HG02759 (cell line): ENCODE measurements around the gene FRK.
"Not testable (repeated sequence)": the region's sequence is repeated elsewhere in the genome, so short reads cannot be mapped to it uniquely, and the experiment has no call there.

Experiments used
- ATAC-seq: cut with Tn5 transposase; IDR thresholded peaks from one replicate; pipeline ENCODE4 v1.9.1; 2021; ENCODE audit warnings: mild to moderate bottlenecking, moderate library complexity; ENCODE audit not compliant: unreplicated experiment

The FRK gene

DNA sequence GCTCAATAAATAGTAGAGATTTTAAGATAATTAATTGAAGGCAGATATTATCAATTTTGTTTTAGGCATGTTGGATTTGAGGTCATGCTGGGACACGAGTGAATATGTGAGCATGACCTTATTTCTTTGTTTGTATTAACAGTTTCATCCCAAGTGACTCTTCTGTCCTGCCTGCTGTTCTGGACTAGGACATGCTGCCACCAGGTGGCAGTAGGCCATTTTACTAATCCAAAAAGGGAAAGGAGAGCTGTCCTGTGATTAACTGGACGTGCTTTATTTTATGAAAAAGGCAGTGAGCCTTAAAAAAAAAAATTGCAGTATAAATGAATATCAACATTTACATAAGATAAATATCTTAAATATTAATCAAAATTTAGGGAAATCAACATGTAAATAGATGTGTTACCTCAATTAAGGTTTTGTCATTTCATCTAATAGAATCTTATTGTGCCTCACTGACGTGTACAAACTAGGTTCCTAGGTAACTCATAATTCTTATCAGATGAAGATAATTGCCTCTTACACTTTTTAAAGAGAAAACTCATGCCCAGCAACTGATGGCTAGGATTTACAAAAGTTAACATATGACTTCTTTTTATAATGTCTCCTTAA, 49.8 kb downstream of the FRK start:
- ATAC-seq, result peak; percentile 29

DNA sequence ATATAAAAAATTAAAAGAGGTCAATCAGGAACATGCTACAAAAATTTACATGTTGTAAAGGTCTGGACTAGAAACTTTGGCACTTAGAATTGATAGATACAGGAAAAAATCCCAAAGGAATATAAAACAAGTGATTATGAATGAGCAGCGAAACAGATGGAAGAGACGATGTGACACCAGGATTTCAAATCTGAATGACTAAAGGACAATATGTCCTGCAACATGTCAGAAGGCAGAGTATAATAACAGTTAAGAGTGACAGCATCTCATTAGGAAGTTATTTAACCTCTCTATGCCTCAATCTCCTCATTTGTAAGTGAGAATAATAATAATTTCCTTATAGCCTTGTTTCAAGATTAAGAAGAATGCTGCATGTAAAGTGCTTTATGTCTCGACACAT, 50.3 kb downstream of the FRK start:
- no peak for ATAC-seq

DNA sequence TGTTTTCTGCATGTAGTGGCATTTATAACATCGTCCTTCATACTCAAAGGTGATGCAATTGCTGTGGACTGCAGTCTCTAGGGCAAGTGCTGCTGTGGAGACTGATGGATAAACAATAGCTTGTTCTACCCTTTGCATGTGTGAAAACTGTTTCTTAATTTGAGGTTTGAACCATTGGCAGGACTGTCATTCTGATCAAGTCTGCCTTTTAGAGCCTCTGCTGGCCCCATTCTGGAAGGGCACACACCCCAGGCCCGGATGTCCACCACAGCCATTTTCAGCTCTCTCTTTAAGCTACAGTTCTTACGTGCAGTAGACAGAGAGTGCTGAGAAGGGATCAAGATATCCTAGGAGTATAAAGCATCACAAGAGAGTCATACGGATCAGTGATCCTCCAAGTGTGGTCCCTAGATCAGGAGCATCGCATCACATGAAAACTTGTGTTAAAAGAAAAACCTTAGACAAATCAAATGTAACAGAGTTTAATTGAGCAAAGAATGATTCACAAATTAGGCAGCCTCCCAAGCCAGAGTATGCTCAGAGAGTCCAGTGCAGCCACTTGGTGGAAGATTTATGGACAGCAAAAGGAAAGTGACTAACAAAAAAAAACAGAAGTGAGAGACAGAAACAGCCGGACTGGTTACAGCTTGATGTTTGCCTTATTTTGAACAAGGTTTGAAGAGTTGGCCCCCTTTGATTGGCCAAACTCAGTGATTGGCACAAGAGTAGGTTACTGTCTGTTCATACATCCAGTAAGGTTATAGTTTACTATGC, 52.0 kb downstream of the FRK start:
- peak; percentile 57 for ATAC-seq

DNA sequence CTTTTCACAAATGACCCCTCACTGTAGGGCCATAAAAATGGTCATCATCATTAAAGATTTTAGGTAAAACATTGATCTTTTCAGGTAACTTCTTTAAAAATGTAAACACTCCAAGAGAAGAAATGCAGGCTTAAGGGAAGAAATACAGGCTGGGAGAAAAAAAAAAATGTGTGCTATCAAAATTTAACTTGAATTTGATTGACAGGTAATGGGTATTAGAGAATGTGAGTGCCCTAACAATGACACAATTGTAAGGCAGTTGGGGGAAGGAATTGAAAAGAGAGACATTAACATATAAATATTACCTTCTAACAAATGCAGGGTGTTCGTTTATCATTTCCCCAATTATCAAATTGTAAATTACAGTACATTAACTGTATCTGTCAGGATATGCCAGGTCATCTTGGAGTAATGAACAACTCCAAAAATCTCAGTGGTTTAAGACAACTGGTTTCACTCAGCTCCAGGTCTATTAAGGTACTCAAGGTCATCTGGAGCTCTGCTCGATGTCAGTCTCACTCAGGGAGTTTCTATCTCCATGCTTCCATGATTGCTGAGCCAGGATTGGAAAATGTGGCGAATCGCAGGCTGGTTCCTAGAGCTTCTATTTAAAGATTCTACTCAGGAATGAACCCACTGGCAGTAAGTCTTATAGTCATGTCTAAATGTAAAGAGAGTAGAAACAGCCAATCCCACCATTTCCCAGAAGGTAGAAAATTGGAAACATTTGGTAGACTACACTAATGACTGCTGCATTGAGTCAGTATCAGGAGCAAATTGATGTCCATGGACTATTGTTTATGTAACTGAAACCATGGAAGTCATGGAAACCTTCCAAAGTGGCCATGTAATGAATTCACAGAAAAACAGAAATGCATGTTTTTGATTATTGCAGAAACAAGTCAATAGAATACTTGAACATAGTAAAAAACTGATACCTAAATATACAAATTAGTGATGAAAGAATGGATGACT, 55.6 kb downstream of the FRK start:
- ATAC-seq, result no peak

DNA sequence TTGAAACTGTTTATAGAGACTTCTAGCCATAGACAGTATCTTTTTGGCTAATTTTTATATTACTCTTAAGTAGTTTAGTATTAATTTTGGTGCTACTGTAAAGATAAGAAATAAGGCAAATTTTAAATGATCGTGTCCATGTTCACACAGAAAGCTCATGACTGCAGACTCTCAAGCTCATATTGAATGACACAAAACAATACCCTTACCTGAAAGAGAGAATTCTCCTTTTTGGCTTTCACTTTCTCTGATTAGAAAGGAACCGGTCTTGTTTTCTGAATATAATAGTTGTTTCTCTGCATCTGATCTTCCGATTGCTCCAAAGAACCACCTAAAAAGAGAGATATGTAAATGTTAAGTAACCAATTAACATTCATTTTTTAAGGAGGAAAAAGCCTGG, 57.0 kb downstream of the FRK start:
- ATAC-seq, result peak; percentile 85

DNA sequence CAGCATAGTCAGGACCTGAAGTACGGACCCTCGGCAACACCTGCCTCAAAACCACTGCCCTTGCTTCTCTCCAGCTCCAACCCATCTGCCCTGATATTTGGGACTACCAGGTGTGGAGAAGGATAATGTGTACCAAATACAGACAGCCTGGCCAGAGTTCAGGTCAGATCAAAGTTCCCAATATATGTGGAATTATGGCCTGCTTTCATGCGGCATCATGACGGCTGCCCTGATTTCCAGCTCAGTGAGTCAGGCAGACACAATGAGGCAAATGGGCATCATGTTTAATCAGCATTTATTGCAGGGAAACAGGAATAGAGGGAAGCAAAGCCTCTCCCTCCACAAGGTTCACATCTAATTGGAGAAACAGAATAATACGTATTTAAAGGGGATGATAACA, 57.9 kb downstream of the FRK start:
- ATAC-seq, result no peak

DNA sequence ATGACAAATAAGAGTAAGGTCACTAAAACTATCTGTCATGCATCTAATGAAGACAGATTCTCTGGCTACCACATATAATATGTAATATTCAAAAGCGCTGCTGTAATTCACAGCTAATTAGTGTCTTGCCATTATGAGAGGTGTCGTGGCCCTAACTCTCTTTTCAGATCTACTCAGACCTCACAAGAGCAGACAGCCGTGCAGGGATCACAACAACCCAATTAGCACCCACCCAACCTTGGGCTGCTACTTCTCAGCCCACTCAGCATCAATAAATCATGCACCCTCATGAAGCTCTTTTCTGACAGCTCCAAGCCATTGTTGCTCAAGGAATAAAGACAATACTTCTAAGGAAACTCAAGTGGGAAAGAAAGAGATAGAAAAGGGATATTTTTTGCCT, 61.5 kb downstream of the FRK start:
- no peak for ATAC-seq

DNA sequence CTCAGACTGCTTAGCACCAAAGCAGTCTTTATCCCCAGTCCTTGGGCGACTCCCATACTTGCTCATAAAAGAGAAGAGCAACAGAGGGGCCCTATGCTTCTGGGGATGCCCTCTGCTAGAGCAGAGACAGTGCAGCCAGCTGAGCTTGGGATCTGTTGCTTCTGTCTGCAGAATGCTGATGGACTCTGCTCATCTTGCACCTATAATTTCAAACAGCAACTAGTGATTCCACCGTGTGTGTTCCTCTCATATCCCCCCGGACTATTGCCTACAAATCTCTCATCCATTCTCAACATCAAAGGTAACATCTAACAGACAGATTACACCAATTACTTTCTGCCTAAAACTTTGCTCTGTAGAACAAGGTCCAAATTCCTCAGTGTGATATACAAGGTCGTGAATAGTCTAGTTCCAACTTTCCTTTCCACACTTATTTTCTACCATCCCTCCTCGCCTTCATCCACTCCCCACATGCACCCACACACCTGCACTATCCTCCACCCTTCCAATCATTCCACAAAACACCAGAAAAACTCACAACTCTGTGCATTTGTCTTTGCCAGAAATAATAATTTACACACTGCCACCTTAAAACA, 62.6 kb downstream of the FRK start:
- ATAC-seq, result no peak

DNA sequence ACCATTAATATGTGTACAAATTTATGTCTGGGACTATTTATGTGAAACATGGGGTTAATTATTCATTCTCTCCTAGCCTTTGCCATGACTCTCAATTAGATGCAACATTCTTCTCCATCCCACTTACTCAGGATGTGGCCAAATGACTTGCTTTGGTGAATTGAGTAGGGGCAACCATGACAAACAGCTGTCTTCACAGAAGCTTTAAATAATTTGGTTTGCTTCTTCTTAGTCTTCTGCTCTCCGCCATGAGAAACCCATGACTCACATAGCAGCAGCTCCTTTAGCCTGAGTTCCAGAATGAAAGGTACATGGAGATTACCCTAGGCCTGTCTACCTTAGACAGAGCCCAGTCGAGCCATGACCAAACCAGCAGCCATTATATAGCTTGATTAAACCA, 74.7 kb downstream of the FRK start:
- no peak for ATAC-seq

DNA sequence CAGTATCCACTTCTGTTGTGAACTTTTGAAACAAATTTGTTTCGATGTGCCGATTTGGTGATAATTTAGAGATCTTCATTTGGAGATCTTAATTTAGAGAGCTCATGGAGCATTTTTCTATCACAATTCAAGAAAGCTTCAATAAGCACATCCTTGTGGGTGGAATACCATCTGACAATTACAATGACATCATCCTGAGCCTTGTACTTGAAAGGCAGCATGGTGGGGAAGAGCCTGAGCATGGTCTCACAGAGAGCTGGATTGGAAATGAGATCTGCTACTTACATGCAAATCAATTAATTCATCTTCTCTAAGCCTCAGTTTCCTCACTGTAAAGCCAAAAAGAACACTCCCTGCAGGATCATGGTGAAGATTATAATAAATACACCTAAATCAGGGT, 75.9 kb downstream of the FRK start:
- ATAC-seq, result no peak

DNA sequence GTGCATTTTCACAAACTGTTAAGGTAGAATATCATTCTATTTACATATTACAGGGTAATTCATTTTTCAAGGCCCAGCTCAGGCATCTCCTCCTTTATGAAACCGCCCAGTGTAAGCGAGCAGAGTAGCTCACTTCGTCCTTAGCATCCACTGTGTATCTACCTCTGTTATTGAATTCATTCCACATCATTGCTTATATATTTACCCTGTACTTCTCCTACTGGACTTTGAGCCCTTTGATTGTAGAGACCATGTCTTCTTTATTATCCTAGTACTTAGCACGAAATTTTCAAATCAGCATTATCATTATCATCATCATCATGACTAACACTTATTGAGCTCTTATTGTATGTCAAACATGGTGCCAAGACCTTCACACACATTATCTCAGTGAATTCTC, 76.7 kb downstream of the FRK start:
- ATAC-seq, result no peak

DNA sequence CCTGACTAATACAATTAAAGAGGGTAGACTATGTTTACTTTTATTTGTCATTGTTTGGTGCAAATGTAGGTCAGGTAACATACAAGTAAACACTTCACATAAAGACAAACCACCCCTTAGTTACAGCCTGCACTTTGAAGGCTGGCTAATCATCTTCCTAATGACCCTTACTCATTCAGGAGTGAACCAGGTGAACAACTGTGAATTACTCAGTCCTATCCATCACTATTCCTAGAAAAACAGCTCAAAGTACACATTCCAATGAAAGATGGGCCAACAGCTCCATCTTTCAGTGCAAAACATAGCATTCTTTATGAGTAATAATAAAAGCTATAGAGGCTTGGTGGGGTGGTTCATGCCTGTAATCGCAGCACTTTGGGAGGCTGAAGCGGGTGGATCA, 78.2 kb downstream of the FRK start:
- ATAC-seq, result no peak

DNA sequence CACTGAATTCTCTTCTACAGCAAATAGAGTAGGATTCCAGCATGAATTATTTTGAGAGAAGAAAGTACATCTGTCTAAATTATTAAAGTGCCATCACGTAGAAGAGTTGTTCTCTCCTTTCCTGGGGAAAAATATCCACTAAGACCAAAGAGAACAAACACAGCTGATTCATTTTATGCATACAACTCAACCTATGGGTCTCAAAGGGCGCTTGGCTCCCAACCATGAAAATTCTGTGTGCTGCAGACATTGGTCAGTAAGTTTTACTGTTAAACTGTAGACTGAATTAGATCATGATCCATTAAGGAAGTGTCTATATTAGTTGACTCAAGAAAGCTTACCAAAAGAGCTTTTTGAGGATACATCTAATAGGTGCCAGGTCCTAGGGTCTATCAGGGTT, 83.5 kb downstream of the FRK start:
- no peak for ATAC-seq

DNA sequence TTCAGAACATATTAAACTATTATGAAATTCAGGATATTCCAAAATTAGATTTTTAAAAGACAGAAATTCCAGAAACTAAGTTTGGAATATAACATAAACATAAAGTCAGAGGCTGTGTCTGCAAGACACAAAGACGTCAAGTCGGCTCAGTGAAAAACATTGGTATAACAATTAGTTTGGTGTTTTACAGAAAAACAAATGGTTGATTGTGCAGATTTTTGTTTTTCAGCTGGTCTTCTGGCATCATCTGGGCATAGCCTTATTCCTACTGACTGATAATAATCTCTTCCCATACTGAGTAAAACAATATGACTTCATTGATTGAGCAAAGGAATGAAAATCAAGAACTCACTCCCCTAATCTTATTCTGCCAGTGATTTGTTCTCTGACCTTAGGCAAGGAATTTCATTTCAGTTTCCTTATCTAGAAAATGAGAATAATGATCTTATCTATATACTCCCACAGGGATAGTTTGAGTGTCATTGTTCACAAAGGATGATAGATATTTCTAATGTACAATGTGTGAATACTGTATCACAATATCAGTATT, 84.3 kb downstream of the FRK start:
- no peak for ATAC-seq

DNA sequence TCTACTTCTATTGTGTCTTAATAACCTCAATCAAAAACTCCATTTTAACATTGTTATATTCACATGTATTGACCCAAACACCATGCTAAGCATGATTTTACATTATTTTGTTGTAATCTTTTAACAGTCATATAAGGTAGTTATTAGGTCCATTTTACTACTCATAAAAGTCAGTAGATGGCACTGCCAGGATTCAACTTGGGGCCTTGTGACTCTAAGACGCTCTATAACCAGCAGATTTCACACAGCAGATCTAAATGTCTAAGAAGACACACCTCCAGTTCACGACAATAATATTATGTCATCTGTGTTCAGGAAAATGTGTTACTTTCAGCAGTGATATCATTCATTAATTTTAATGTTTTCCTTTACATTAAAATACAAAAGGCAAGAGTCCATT, 88.0 kb downstream of the FRK start:
- ATAC-seq, result no peak

DNA sequence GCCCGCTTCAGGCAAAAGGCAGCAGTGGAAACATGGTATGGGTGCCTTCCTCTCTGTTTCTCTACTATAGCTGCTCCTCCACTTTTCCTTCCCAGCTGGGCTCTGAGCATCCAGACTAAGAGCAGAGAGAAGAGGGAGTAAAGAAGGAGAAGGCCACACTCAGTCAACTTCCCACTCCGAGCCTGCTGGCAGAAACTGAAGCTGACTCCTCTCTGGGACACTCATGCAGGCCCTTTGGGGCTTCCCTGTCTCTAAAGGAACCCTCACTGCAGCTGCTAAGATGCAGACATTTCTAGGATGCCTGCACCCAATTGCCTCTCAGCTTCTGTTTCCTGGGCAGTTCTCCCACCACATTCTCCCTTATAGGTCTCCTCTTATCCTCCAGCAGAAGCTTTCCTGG, 88.9 kb downstream of the FRK start:
- no peak for ATAC-seq

DNA sequence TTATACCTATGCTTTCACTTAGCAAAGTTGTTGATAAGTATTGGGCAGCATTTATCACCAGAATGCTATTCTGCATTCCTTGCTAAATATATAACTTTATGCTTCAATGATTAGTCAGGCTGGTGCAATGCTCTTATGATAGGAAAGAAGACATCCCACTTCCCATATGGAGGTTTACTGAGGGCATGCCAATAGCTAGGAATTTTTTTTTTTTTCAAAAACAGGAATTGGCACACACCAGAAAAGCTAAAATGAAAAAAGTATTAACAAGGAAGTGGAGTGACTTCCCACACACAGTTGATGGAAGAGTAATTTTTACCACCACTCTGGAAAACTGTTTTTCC, 90.8 kb downstream of the FRK start:
- ATAC-seq, result no peak

DNA sequence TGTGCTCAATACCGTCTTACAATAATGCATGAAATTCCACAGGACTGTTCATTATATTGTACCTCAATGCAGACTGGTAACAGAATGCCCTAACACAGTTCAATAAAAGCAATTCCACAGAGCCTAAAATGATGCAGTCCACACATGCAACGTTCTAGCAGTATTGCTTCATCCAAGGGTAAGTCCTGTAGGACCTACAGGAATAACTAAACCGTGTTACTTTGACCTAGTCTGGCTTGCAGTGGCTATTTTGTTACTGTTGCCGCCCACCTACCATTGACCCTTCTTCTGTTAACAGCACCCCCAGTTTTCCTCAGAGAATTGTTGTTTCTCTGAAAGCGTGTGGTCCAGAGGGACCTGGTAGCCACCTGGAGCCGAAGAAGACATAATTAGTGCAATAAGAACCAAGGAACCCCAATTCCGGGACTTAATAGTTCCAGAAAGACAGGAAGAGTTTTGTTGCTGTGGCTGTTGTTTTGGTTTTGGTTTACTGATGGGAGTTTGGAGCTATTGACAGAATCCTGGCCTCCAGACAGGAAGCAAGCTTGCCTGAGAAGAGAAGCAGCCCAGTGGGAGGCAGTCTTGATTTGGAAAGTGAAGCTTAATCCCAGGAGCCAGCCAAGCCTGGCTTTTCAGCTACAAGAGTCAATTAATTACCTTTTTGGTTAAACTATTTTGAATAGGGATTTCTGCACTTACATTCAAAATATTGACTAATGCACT, 91.3 kb downstream of the FRK start:
- ATAC-seq, result no peak

DNA sequence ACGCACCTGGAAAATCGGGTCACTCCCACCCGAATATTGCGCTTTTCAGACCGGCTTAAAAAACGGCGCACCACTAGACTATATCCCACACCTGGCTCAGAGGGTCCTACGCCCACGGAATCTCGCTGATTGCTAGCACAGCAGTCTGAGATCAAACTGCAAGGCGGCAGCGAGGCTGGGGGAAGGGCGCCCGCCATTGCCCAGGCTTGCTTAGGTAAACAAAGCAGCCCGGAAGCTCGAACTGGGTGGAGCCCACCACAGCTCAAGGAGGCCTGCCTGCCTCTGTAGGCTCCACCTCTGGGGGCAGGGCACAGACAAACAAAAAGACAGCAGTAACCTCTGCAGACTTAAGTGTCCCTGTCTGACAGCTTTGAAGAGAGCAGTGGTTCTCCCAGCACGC, 100.4 kb downstream of the FRK start:
- not testable (repeated sequence) for ATAC-seq

DNA sequence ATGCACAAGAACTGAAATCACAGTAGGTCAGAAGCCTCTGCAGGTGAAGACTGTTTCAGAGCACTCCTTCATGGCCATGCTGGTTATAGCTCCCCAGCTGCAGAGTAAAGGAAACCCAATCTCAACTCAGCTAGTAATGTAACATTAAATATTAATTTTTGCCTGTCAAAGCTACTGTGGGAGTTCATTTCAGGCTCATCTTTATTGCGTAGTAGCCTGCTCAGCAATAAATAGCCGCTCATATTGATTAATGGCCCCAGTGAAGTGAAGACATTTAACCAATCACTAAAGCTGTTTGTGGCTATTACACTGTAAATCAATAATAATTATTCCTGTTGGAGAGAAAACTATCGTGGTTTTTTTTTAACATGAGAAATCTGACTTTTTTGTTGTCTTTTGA, 101.7 kb downstream of the FRK start:
- ATAC-seq, result no peak

DNA sequence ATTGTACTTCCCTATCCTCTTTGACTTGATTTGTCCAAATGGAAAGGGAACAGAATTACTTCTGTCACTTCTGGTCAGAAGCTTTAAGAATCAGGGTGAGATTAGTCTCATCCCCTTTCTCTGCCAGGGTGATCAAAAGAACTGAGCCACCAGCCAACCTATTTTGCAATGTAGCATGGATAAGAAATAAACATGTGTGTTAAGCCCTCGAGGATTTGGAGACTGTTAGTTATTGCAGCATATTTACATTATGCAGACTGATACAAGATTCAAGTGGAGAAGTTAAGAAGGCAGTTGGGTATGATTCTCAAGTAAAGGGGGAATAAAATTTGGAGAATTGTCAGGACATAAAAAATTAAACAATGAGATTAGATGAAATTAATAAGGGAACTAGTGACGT, 106.0 kb downstream of the FRK start:
- no peak for ATAC-seq
